ENCODE measurements around the gene SCAMP2. TPM values are rescaled to one million over a fixed set of nuclear protein-coding genes. Genes with fewer than 3 reads are reported as not detected.

SCAMP2 gene
- total RNA-seq, 1 donor from 2014 or later = 56.4 TPM

GRCh38 chr15:74835312-74835823 is 37.8 kb downstream of the SCAMP2 start:
- no peak for DNase-seq (ENCODE audit: low read depth)
- Mint-ChIP-seq H3K27me3 (ENCODE audit: low read depth, unreplicated experiment) (peaks cover 16% of the 10 kb centered on the region), H3K36me3 (ENCODE audit: low read depth, unreplicated experiment) (peaks cover 10% of the 10 kb centered on the region), H3K9me3 (ENCODE audit: unreplicated experiment) (peaks cover 2% of the 10 kb centered on the region), H3K4me3 (ENCODE audit: unreplicated experiment) (no peak overlapping the region), H3K27ac (ENCODE audit: unreplicated experiment) (peak overlapping the region; percentile 18), H3K4me1 (ENCODE audit: low read depth, unreplicated experiment) (peaks cover 2% of the 10 kb centered on the region)
- no peaks in the 10 kb centered on the region for H3K4me1 ChIP-seq (ENCODE audit: insufficient read depth, low read length)
- TF ChIP-seq CTCF (IDR thresholded peaks at IDR 0.05; ENCODE audit: insufficient read depth, low read depth, low read length) = peak; percentile 71
- TF ChIP-seq EZH2 (IDR thresholded peaks at IDR 0.05; ENCODE audit: insufficient read depth, low read length) = no peak
- no peaks in the 10 kb centered on the region for H3K27me3 ChIP-seq (ENCODE audit: insufficient read depth, low read length)
- H4K20me1 ChIP-seq (ENCODE audit: insufficient read depth, low read length) = peaks cover 7% of the 10 kb centered on the region
- H3K9ac ChIP-seq (ENCODE audit: low read length) = no peak overlapping the region
- H3K9me3 ChIP-seq (ENCODE audit: insufficient read depth, low read depth, low read length) = no peaks in the 10 kb centered on the region
- H2AFZ ChIP-seq (ENCODE audit: low read depth, low read length) = no peak overlapping the region
- H3K79me2 ChIP-seq (ENCODE audit: insufficient read depth, low read length) = no peaks in the 10 kb centered on the region
- no peak overlapping the region for H3K27ac ChIP-seq (ENCODE audit: low read depth, low read length)
- H3K36me3 ChIP-seq (ENCODE audit: insufficient read depth, low read length) = no peaks in the 10 kb centered on the region
- no peak overlapping the region for H3K4me3 ChIP-seq (ENCODE audit: insufficient read depth, low read depth, low read length)
- no peak overlapping the region for H3K4me2 ChIP-seq (ENCODE audit: low read length)
- no peak for FAIRE-seq

- no peak overlapping the region for H3K9ac ChIP-seq (ENCODE audit: low read length)
- H3K4me2 ChIP-seq (ENCODE audit: low read length) = no peak overlapping the region
- H3K4me3 ChIP-seq (ENCODE audit: insufficient read depth, low read depth, low read length) = no peak overlapping the region
- no peak overlapping the region for H3K27ac Mint-ChIP-seq (ENCODE audit: unreplicated experiment)
- H4K20me1 ChIP-seq (ENCODE audit: insufficient read depth, low read length) = peaks cover 7% of the 10 kb centered on the region
- peaks cover 2% of the 10 kb centered on the region for H3K9me3 Mint-ChIP-seq (ENCODE audit: unreplicated experiment)
- peaks cover 3% of the 10 kb centered on the region for H3K27me3 ChIP-seq (ENCODE audit: insufficient read depth, low read length)
- DNase-seq (ENCODE audit: low read depth) = no peak
- no peak overlapping the region for H3K27ac ChIP-seq (ENCODE audit: low read depth, low read length)
- no peak for FAIRE-seq
- TF ChIP-seq CTCF (IDR thresholded peaks at IDR 0.05; ENCODE audit: insufficient read depth, low read depth, low read length) (no peak), EZH2 (IDR thresholded peaks at IDR 0.05; ENCODE audit: insufficient read depth, low read length) (no peak)
- H3K79me2 ChIP-seq (ENCODE audit: insufficient read depth, low read length) = no peaks in the 10 kb centered on the region
- no peaks in the 10 kb centered on the region for H3K4me1 ChIP-seq (ENCODE audit: insufficient read depth, low read length)
- H3K27me3 Mint-ChIP-seq (ENCODE audit: low read depth, unreplicated experiment) = peaks cover 24% of the 10 kb centered on the region
- no peak overlapping the region for H2AFZ ChIP-seq (ENCODE audit: low read depth, low read length)
- H3K36me3 Mint-ChIP-seq (ENCODE audit: low read depth, unreplicated experiment) = peaks cover 8% of the 10 kb centered on the region
- H3K9me3 ChIP-seq (ENCODE audit: insufficient read depth, low read depth, low read length) = no peaks in the 10 kb centered on the region
- no peaks in the 10 kb centered on the region for H3K36me3 ChIP-seq (ENCODE audit: insufficient read depth, low read length)
- H3K4me1 Mint-ChIP-seq (ENCODE audit: low read depth, unreplicated experiment) = peaks cover 2% of the 10 kb centered on the region
- H3K4me3 Mint-ChIP-seq (ENCODE audit: unreplicated experiment) = no peak overlapping the region
These were observed 39.6 kb downstream of the SCAMP2 start for GRCh38 chr15:74833376-74834107.

GRCh38 chr15:74832826-74833225 is 40.3 kb downstream of the SCAMP2 start:
- peaks cover 32% of the 10 kb centered on the region for H3K27me3 Mint-ChIP-seq (ENCODE audit: low read depth, unreplicated experiment)
- no peaks in the 10 kb centered on the region for H3K36me3 ChIP-seq (ENCODE audit: insufficient read depth, low read length)
- H3K9me3 ChIP-seq (ENCODE audit: insufficient read depth, low read depth, low read length) = no peaks in the 10 kb centered on the region
- H3K4me2 ChIP-seq (ENCODE audit: low read length) = no peak overlapping the region
- H3K4me3 Mint-ChIP-seq (ENCODE audit: unreplicated experiment) = no peak overlapping the region
- H3K9me3 Mint-ChIP-seq (ENCODE audit: unreplicated experiment) = peaks cover 2% of the 10 kb centered on the region
- peaks cover 11% of the 10 kb centered on the region for H3K27me3 ChIP-seq (ENCODE audit: insufficient read depth, low read length)
- H3K4me1 ChIP-seq (ENCODE audit: insufficient read depth, low read length) = no peaks in the 10 kb centered on the region
- H2AFZ ChIP-seq (ENCODE audit: low read depth, low read length) = no peak overlapping the region
- no peak for TF ChIP-seq EZH2 (IDR thresholded peaks at IDR 0.05; ENCODE audit: insufficient read depth, low read length)
- TF ChIP-seq CTCF (IDR thresholded peaks at IDR 0.05; ENCODE audit: insufficient read depth, low read depth, low read length) = no peak
- H3K27ac ChIP-seq (ENCODE audit: low read depth, low read length) = no peak overlapping the region
- no peak overlapping the region for H3K4me3 ChIP-seq (ENCODE audit: insufficient read depth, low read depth, low read length)
- H3K79me2 ChIP-seq (ENCODE audit: insufficient read depth, low read length) = no peaks in the 10 kb centered on the region
- H3K36me3 Mint-ChIP-seq (ENCODE audit: low read depth, unreplicated experiment) = peaks cover 8% of the 10 kb centered on the region
- FAIRE-seq (no peak), DNase-seq (ENCODE audit: low read depth) (no peak)
- no peak overlapping the region for H3K27ac Mint-ChIP-seq (ENCODE audit: unreplicated experiment)
- H4K20me1 ChIP-seq (ENCODE audit: insufficient read depth, low read length) = peaks cover 12% of the 10 kb centered on the region
- H3K9ac ChIP-seq (ENCODE audit: low read length) = no peak overlapping the region
- H3K4me1 Mint-ChIP-seq (ENCODE audit: low read depth, unreplicated experiment) = peaks cover 2% of the 10 kb centered on the region

All from astrocyte (in vitro differentiated cells and primary cell).